NCI-H1436 (cell line): ENCODE measurements around the gene CNTNAP2.

ENCODE experiments used
- DNase-seq: peaks from one replicate; lab custom pipeline; 2025; lab: John Stamatoyannopoulos, UW

Gene CNTNAP2

DNA sequence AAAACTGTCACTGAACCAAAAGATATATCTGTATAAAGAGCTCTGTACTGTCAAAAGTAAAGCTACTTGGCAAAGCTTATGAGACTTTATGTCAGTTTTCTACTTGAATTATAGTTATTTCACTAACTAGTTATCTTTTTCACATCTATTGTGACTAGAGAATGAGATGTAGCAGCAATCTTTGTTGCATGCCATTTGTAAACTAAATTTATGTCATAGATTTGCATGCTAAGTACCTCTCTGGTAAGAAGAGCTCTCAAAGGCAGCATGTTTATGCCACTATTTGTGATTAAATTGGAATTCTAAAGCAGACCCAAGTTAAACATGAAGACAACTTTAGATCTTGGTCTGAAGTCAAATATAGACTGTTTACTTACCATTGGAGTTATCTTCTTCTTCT lies 300.6 kb downstream of the CNTNAP2 start:
- no peak for DNase-seq

- DNase-seq, result no peak
Measured at GRCh38 chr7:146423446-146423845, 306.8 kb downstream of the CNTNAP2 start.

DNA sequence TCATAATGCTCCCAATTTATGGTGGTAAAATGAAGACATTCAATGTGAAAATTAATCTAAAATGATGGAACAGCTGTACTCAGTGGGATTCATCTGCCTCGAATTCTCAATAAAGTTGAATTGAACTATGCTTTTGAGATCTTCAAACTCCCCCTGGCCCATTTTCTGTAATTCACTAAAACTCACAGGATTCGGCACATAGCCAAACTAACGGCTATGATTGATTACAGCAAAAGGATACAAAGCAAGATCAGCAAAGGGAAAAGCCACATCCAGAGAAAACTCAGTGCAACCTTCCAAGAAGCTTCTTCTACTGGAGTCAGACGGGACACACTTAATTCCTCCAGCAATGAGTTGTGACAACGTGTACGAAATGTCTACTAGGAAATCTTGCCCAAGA lies 307.5 kb downstream of the CNTNAP2 start:
- no peak for DNase-seq

DNA sequence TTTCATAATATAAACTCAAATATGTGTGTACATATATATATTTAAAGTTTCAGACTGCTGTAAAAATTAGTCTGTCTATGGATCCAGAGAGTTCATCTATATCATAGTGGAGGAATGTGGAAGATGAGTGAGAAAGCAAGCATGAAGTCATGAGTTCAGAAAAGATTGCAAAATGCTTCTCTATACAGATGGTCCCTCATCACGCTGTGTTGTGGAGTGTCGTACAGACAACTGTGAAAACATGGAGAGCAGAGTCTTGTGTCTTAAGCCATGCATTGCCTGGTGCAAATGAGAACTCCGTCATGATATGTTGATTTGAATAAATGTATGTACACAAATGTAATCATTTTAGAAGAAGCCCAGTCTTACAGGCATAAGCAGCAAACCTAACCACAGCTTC lies 316.9 kb downstream of the CNTNAP2 start:
- no peak for DNase-seq

- no peak for DNase-seq
Measured at GRCh38 chr7:146443102-146443501, 326.5 kb downstream of the CNTNAP2 start.

DNA sequence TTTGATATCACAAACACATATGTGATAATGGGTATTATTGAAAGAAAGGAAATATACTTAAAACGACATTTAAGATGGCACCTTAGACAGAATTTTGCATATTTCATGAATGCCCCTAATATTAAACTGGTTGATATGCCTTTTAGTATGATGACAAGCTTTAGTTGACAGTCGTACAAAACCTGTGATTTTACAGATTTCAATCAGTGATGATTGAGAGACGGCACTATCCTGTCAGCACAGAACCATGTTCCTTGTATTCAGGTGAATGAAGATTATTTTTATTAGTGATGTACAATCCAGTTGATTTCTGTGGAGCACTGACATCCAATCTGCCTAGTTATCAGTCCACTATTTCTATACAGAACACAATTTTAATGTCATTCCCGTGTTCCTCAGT lies 333.0 kb downstream of the CNTNAP2 start:
- no peak for DNase-seq

DNA sequence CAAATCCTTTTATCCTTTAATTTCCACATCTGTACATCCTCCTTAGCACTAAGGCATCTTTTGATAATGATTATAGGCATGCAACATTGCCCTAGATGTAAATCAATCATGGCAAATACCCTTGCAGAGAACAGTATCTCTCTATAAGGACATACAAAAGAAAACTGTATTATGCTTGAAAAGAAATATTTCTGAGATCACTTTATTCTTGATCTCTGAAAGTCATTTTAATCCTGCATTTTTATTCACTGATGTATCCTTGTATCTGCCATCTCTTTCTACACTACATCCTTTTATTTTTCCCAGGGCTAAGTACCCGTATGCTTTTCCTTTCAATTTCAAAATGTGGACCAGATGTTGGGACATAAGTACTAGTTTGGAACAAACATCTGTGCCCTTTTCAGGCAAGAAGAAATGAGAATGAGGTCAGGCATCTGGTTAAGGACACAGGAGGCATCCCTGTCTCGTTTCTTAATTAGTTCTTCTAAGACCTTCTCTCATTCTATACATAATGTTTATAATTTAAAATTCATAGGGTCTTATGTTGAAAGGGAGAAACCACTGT lies 338.6 kb downstream of the CNTNAP2 start:
- no peak for DNase-seq

- no peak for DNase-seq
Measured at GRCh38 chr7:146479040-146479439, 362.4 kb downstream of the CNTNAP2 start.

- DNase-seq, result no peak
Measured at GRCh38 chr7:146486519-146486918, 369.9 kb downstream of the CNTNAP2 start.

- no peak for DNase-seq
Measured at GRCh38 chr7:146492017-146492416, 375.4 kb downstream of the CNTNAP2 start.

DNA sequence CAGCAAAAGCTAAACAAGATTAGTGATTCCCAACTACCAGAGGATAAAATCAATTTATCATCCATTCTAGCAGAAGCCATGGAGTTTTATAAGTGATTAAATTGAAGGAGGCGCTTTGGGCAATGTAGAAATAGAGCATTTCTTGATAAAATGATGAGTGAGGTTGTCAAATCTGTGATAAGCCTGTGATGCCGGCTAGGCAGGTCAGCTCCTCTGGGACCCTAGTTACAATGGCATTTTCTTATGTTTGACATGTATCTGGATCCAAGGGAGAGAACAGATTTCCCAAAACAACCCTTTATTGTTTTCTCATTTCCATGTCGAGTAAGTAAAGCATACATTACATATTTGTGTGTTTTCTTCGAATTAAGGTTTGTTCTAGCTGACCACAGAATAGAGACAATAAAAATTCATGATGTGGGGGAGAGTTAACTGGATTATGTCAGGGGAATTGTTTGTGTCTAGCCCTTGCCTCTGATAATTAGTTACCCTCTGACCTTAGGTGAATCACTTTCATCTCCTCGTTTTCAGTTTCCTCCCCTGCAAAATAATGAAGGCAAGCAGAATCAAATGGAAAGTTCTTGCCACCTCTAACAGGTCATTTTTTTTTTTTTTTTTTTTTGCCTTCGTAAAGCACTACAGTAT lies 378.5 kb downstream of the CNTNAP2 start:
- no peak for DNase-seq

DNA sequence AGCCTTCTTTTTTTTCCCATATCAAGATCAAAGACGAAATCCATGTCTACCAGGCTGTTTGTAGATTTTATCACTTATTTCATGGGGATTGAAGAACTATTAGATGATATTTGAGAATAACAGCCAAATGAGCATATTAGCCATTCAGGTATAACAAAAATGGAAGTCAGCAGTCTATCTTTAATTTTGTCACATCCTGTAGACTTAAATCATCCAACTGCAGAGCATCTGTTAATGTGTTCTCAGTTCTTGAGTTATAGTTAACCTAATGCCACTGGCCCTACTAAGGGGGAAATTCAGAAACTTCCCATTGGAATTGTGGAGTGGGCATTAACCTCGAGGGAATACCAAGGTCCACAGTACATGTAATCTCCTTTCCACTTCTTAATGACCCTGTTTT lies 380.1 kb downstream of the CNTNAP2 start:
- no peak for DNase-seq

DNA sequence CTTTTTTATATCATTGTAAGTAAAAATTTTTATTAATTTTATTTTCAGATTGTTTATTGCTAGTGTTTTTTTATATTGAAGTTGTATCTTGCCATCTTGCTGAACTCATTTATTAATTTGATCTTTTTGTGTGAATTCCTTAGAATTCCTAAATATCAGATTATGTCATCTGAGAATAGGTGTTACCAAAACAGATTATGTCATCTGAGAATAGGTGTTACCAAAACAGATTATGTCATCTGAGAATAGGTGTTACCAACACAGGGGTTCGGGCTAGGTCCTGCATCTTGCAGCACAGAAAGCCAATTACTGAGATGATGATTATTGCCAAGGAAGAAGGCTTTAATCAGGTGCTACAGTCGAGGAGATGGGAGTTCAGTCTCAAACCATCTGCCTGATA lies 383.4 kb downstream of the CNTNAP2 start:
- no peak for DNase-seq

GRCh38 chr7:146503844-146504243 lies 387.2 kb downstream of the CNTNAP2 start:
- no peak for DNase-seq

- no peak for DNase-seq
Measured at GRCh38 chr7:146510088-146510680, 393.6 kb downstream of the CNTNAP2 start.

GRCh38 chr7:146514304-146514703 lies 397.7 kb downstream of the CNTNAP2 start:
- no peak for DNase-seq

GRCh38 chr7:146528581-146528980 lies 412.0 kb downstream of the CNTNAP2 start:
- DNase-seq, result no peak

DNA sequence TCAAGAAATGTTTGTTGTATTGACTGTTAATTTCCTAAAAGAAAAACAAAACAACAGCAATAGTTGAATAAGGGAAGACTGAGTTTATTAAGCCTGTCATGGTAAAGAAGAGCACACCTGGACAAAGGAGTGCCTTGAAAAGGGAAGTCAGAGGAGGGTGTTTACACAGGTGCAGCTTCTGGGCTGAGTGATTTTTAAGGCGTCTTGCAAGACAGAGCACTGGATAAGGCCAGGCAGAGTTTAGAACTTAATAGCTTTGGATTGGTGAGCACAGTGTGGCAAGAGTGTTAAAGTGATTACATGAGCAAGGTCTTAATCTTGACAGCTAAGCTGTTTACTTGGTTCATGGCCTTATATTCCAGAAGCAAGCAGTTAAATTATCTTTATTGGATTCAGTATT lies 423.2 kb downstream of the CNTNAP2 start:
- DNase-seq, result no peak

- no peak for DNase-seq
Measured at GRCh38 chr7:146542101-146542500, 425.5 kb downstream of the CNTNAP2 start.

- DNase-seq, result no peak
Measured at GRCh38 chr7:146544748-146545147, 428.1 kb downstream of the CNTNAP2 start.

DNA sequence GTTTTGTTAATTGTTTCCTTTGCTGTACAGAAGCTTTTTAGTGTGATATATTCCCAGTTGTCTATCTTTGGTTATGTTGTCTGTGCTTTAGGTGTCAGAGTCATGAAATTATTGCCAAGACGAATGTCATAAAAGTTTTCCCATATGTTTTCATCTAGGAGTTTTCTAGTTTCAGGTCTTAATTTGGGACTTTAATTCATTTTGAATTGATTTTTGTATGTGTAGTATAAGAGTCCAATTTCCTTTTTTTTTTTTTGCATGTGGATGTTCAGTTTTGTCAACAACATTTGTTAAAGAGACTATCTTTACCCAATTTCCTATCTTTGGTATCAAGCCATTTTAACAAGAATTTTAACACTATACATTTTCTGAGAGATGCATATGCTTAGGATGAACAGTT lies 432.2 kb downstream of the CNTNAP2 start:
- DNase-seq, result no peak

DNA sequence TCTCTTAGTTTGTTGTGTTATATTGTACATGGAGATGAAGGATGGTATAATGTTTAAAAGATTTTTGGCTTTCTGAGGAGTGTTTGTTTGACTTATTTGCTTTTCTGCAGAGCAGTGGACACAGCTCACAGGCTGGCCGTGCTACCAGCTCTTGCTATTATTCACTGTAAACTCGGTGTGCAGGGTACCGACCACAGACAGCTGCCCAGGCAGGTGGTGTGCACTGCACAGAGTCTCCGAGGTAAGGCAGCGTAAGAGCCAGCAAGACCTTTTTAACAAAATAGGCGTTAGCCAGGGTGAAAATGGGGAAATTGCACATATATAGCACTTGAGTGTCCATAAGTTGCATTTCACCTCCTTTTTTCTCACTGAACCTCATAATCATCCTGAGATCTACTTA lies 438.0 kb downstream of the CNTNAP2 start:
- DNase-seq, result no peak

DNA sequence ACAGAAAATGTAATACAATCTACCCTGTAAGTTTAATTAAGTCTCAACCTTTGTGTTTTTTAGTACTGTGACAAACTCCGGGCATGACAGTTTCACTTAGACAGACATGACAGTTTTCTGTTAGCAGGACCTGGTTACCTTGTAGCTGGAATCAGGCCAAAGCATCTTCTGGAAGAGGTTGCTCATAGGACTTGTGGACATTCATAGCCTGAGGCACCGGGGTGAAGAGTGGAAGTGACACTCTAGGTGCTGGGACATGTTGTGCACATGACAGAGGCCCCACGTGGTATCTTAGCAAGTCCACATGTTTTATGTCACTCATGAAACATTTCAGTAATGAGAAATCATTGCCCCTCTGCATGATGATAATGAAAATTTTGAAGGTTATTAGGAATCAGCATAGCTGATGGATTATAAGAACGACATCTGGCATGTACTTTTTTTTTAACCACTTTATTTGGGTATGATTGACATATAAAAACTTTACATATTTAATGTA lies 441.4 kb downstream of the CNTNAP2 start:
- DNase-seq, result no peak

DNA sequence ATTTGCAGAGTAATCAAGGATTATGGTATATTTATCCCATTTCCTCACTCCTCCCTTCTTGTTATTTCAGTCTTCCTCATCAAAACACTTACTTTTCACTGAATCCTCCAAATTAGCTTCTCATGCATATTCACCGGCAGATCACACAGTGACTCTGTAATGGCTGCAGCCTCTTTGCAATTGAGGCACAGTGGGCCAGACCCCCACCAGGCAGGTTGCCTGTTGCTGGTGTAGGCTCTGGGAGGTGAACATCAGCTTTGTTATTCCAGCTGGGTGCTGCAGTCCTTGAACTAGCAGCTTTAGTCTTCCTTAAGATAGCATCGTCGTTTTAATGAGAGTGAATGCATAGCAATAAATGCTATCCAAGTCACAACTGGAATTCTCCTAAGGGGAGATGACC lies 449.3 kb downstream of the CNTNAP2 start:
- DNase-seq, result no peak
